ENCODE measurements around the gene GPR108. TPM values are rescaled to one million over a fixed set of nuclear protein-coding genes. Genes with fewer than 3 reads are reported as not detected.

The GPR108 gene
- total RNA-seq, 2 experiments from 2014 or later: 105 to 107 TPM

DNA sequence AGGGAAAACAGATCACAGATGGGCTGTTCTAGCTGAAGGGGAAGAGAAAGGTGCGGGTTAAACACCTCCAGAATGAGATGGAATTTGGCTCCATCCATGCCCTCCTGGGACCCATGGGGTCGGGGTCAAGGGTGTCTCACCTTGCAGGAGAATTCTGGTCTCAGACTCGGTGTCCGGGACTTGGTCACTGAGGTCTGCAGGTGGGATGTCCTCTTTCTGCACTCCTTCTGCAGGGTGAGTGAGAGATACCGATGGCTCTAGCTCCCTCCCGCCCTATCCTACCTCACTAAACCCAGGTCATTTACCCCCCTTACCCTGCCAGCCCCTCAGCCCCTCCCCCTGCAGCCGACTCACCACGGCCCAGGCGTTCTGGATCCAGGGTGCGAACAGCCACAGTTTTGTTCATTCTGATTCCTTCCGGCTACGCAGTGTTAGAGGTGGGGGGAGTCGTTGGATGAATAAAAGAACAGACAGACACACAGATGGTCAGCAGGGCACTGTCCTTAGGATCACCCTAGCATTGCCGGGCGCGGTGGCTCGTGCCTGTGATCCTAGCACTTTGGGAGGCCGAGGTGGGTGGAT, 41.0 kb downstream of the GPR108 start:
- Mint-ChIP-seq H3K27me3 (peaks cover 2% of the 10 kb centered on the region), H3K4me3 (no peak overlapping the region), H3K36me3 (ENCODE audit: low read depth) (no peaks in the 10 kb centered on the region), H3K4me1 (peaks cover 4% of the 10 kb centered on the region), H3K27ac (no peak overlapping the region), H3K9me3 (no peaks in the 10 kb centered on the region)
- DNase-seq: no peak
- CTCF ChIA-PET: interaction anchor here (1.4 kb wide), 1 partner anchor 167 kb away, joined by 4 read pairs; no protein-coding TSS in a partner anchor
- POLR2A ChIA-PET: no interaction called here

DNA sequence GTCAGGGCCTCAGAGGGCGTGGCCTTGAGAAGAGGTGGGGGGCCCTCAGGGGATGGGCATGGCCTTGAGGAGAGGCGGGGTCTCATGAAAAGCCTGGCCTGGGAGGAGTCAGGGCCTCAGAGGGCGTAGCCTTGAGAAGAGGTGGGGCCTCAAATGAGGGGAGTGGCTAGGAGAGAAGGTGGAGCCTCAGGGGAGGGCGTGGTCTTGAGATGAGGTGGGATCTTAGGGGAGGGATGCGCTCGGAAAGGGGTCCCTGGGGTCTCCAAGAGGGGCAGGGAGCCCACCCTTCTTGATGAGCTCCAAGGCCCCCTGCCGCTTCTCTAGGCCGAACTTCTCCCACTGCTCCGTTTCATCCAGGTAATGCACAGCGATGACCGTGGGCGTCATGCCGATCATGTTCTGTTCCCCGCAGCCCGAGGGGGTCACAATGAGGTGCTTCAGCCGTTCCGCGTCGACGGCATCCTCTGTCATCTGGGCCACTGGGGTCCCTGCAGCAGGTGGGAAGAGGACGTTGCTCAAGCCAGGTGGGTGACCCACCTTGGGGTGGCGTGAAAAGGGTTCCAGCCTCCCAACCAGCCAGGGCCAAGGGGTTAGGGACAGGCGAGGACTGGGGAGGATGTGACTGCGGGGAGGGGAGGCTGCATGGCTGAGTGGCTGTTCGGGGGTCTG, 43.1 kb downstream of the GPR108 start:
- H3K27me3 Mint-ChIP-seq: peaks cover 2% of the 10 kb centered on the region
- ChIA-PET POLR2A (no interaction called here), CTCF (no interaction called here)
- H3K9me3 Mint-ChIP-seq: no peaks in the 10 kb centered on the region
- no peaks in the 10 kb centered on the region for H3K36me3 Mint-ChIP-seq (ENCODE audit: low read depth)
- H3K4me1 Mint-ChIP-seq: peaks cover 4% of the 10 kb centered on the region
- no peak overlapping the region for H3K4me3 Mint-ChIP-seq
- no peak overlapping the region for H3K27ac Mint-ChIP-seq
- no peak for DNase-seq

DNA sequence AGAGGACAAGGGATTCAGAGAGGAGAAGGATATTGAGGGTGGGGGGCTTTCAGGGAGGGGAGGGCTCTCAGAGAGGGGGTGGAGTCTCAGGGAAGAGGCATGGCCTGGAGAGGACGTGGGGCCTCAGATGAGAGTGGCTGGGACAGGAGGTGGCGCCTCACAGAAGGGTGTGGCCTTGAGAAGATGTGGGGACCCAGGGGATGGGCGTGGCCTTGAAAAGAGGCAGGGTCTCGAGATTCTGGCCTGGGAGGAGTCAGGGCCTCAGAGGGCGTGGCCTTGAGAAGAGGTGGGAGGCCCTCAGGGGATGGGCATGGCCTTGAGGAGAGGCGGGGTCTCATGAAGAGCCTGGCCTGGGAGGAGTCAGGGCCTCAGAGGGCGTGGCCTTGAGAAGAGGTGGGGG, 43.7 kb downstream of the GPR108 start:
- H3K27me3 Mint-ChIP-seq: peaks cover 2% of the 10 kb centered on the region

DNA sequence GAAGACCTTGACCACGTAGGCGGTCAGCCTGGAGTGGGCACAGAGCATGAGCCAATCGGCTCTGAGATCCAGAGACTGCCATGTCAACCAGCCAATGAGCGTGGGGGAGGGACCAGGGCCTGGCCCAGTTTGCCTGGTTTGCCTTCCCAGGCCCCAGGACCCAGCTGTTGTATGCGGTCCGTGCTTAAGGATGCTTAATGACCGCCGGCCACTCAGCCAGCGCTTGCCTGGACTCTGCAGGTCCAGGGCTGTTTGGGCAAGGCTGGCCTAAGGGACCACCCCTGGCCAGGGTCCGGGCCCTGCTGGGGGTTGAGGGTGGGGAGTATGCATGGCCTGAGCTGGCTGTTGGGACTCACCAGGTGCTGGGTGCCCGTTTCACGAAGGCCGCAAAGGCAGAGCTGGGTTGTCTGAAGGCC, 44.3 kb downstream of the GPR108 start:
- ChIA-PET POLR2A (no interaction called here), CTCF (no interaction called here)
- Mint-ChIP-seq H3K9me3 (peaks cover 5% of the 10 kb centered on the region), H3K27ac (no peak overlapping the region), H3K27me3 (no peaks in the 10 kb centered on the region), H3K4me1 (peaks cover 8% of the 10 kb centered on the region), H3K4me3 (no peak overlapping the region), H3K36me3 (ENCODE audit: low read depth) (peaks cover 4% of the 10 kb centered on the region)
- no peak for DNase-seq

More for the DNA sequence above, 43.7 kb downstream of the GPR108 start:
- DNase-seq: no peak
- H3K4me1 Mint-ChIP-seq: peaks cover 7% of the 10 kb centered on the region
- ChIA-PET CTCF (no interaction called here), POLR2A (no interaction called here)
- H3K27ac Mint-ChIP-seq: no peak overlapping the region
- peaks cover 3% of the 10 kb centered on the region for H3K9me3 Mint-ChIP-seq
- peaks cover 2% of the 10 kb centered on the region for H3K36me3 Mint-ChIP-seq (ENCODE audit: low read depth)
- H3K4me3 Mint-ChIP-seq: no peak overlapping the region

DNA sequence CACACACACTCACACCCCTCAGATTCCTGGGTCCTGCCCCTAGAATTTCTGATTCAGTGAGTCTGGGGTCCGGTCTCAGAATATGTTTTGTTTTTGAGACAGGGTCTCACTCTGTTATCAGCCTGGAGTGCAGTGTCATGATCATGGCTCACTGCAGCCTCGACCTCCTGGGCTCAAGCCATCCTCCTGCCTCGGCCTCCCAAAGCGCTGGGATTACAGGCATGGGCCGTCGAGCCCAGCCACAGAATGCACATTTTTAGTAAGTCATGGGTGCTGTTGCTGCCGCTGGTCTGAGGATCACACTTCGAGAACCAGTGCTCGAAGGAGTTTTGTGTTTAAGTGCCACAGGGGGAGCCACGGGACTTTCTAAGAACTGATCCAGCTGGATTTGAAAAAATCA, 45.4 kb downstream of the GPR108 start:
- Mint-ChIP-seq H3K9me3 (peaks cover 5% of the 10 kb centered on the region), H3K27ac (no peak overlapping the region)

DNA sequence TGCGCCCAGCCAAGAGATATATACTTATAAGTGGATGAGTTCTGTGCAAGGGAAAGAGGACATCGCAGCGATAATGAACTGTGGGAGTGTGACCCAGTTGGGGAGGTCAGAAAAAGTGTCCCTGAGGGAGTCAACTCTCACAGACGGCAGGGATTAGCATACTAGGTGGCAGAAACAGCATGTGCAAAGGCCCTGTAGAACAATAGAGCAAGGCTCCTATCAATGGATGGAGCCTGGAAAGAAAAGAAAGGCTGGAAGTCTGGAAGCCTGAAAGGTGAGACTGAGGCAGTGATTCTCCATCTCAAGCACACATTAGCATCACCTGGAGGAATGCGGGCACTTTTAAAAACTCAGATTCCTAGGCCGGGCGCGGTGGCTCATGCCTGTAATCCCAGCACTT, 46.0 kb downstream of the GPR108 start:
- peaks cover 5% of the 10 kb centered on the region for H3K9me3 Mint-ChIP-seq
- no peak overlapping the region for H3K27ac Mint-ChIP-seq
- ChIA-PET POLR2A (no interaction called here), CTCF (no interaction called here)
- H3K4me3 Mint-ChIP-seq: no peak overlapping the region
- peaks cover 4% of the 10 kb centered on the region for H3K4me1 Mint-ChIP-seq
- peaks cover 5% of the 10 kb centered on the region for H3K27me3 Mint-ChIP-seq
- no peak for DNase-seq
- peaks cover 4% of the 10 kb centered on the region for H3K36me3 Mint-ChIP-seq (ENCODE audit: low read depth)

More for the DNA sequence above, 45.4 kb downstream of the GPR108 start:
- POLR2A ChIA-PET: no interaction called here
- H3K27me3 Mint-ChIP-seq: peaks cover 5% of the 10 kb centered on the region
- DNase-seq: no peak
- peaks cover 5% of the 10 kb centered on the region for H3K4me1 Mint-ChIP-seq
- H3K4me3 Mint-ChIP-seq: no peak overlapping the region
- H3K36me3 Mint-ChIP-seq (ENCODE audit: low read depth): peaks cover 4% of the 10 kb centered on the region
- CTCF ChIA-PET: no interaction called here

DNA sequence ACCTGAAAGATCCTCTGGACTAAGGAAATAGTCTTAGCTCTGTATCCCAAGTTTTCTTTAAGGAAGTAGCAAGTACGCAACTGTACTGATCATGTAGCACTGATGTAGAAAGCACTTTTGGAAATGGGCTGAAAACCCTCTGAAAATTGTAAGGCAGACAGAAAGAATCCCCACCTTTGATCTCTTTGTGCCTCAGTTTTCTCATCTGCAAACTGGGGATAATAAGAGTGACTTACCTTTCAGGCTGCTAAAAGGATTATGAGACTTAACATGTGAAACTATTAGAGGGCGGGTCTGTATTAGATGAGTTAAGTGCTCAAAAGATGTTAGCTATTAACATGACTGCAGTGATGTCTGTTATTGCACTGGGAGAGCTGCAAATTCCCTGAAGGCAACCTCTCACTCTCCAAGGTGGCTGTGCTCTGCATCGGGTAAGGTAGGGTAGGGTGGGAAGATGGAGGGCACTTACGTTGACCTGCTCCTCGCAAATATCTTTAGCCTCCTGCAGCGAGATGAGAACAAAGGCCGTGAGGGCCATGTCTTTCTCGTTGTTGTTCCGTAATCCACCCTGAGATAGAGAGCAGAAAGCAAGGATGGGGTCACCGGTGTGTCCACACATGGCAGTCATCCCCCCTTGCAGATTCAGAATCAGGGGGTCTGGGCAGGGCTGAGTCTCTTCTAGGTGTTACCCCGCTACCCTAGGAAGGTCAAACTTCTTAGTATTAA, 47.1 kb downstream of the GPR108 start:
- no peak for DNase-seq
- ChIA-PET CTCF (no interaction called here), POLR2A (no interaction called here)
- Mint-ChIP-seq H3K27ac (no peak overlapping the region), H3K27me3 (peaks cover 5% of the 10 kb centered on the region), H3K36me3 (ENCODE audit: low read depth) (peaks cover 4% of the 10 kb centered on the region), H3K4me3 (no peak overlapping the region), H3K9me3 (peaks cover 5% of the 10 kb centered on the region), H3K4me1 (peaks cover 4% of the 10 kb centered on the region)

DNA sequence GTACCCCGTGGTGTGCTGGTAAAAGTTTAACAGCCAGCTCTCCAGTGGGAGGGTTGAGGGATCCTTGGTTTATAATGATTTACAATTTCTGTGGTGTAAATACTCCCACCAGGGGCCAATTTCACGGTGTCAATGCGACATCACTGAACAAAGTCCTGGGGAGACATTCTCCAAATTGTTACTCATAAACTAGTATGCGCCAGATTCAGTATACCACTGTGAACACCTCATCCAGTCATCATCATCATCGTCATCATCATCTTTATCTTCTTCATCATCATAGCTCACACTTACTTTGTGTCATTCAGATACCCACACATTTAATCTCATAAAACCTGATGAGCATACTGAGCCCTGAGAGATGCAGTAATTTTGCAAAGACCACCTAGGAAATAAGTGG, 50.3 kb downstream of the GPR108 start:
- Mint-ChIP-seq H3K9me3 (peaks cover 5% of the 10 kb centered on the region), H3K27ac (no peak overlapping the region), H3K36me3 (ENCODE audit: low read depth) (peaks cover 4% of the 10 kb centered on the region), H3K4me1 (peaks cover 4% of the 10 kb centered on the region), H3K27me3 (peaks cover 14% of the 10 kb centered on the region), H3K4me3 (no peak overlapping the region)
- ChIA-PET CTCF (no interaction called here), POLR2A (no interaction called here)
- no peak for DNase-seq

DNA sequence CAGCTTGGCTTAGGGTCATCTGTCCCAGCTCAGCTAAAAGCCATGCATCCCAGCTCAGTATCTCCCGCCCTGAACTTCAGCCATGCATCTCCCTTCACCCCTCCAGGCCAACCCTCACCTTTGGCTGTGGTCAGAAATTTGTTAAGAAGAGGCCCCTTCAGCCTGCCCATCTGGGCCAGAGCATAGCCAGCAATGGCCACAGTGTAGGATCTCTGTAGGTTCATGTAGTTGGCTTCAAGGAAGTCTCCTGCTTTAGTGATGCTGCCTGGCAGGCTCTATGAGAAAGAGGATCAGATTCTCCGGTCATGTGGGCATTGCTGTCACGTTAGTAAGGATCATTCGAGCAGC, 50.8 kb downstream of the GPR108 start:
- CTCF ChIA-PET: no interaction called here
- Mint-ChIP-seq H3K9me3 (peaks cover 5% of the 10 kb centered on the region), H3K4me1 (peaks cover 4% of the 10 kb centered on the region), H3K4me3 (no peak overlapping the region), H3K27me3 (peaks cover 19% of the 10 kb centered on the region), H3K27ac (no peak overlapping the region), H3K36me3 (ENCODE audit: low read depth) (peaks cover 4% of the 10 kb centered on the region)
- POLR2A ChIA-PET: no interaction called here
- no peak for DNase-seq

DNA sequence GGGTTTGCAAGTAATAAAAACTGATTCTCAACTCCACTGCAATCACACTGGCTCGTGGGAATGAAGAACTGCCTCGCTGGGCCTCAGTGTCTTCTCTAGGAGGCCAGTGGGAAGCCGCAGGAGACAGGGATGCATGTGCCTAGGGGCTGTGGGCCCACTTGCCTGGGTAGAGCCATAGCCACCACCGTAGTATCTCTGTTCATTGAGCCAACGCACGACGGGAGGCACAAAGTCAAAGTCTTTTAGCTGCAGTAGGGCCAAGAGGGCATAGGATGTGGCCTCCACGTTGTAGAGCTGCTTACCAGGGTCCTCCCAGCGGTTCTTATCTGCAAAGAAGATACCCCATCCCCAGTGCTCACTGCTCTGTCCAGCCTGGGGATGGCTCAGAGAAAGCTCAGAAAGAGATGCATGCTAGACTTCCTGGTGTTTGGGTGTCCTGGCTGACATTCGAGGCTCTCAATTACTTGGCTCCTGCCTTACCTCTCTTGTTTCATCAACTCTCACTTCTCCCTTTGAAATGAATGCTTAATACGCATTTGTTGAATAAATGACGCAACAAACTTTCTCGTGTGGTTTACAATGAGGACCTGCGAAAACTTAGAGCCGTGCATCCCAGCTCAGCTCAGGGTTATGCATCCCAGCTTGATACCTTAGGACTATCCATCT, 51.3 kb downstream of the GPR108 start:
- H3K27me3 Mint-ChIP-seq: peaks cover 22% of the 10 kb centered on the region
- no peak for DNase-seq
- POLR2A ChIA-PET: no interaction called here
- peaks cover 5% of the 10 kb centered on the region for H3K9me3 Mint-ChIP-seq
- peaks cover 4% of the 10 kb centered on the region for H3K36me3 Mint-ChIP-seq (ENCODE audit: low read depth)
- peaks cover 4% of the 10 kb centered on the region for H3K4me1 Mint-ChIP-seq
- CTCF ChIA-PET: no interaction called here
- H3K4me3 Mint-ChIP-seq: no peak overlapping the region
- no peak overlapping the region for H3K27ac Mint-ChIP-seq

DNA sequence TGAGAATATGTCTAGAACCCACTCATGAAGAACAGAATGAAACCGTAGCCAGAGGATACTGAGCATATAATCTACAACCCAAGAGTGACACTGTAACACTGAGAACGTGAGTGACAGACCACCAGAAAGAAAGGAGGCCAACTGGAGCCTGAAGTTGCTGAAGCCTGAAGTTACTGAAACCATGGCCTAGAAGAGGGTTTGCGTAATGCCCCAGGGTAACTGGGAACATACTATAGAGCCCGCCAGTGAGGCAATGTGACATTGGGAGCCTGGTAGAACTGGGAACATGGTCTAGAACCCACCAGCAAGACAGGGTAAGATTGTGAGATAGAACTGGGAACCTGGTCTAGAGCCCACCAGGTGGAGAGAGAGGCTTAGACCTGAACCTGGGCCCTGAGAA, 51.9 kb downstream of the GPR108 start:
- Mint-ChIP-seq H3K9me3 (peaks cover 5% of the 10 kb centered on the region), H3K4me1 (peaks cover 4% of the 10 kb centered on the region), H3K27ac (no peak overlapping the region), H3K36me3 (ENCODE audit: low read depth) (peaks cover 4% of the 10 kb centered on the region), H3K27me3 (peaks cover 27% of the 10 kb centered on the region), H3K4me3 (no peak overlapping the region)
- CTCF ChIA-PET: no interaction called here
- no peak for DNase-seq
- POLR2A ChIA-PET: no interaction called here

DNA sequence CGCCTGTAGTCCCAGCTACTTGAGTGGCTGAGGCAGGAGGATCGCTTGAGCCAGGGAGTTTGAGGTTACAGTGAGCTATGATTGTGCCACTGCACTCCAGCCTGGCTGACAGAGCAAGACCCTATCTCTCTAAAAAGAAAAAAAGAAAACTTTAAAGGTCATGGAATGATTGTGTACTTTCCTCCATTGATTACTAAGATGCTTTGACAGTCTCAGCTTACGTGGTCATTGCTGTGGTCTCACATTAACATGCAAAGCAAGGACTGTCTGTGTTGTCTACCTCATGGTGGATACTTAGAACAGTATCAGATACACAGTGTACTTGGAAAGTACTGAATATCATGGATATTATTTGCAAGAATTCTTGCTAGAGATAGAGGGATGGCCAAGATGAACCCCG, 53.4 kb downstream of the GPR108 start:
- peaks cover 29% of the 10 kb centered on the region for H3K27me3 Mint-ChIP-seq
- H3K4me1 Mint-ChIP-seq: peaks cover 13% of the 10 kb centered on the region
- H3K4me3 Mint-ChIP-seq: no peak overlapping the region
- CTCF ChIA-PET: no interaction called here
- H3K9me3 Mint-ChIP-seq: peaks cover 13% of the 10 kb centered on the region
- POLR2A ChIA-PET: interaction anchor here (0.6 kb wide), 1 partner anchor 172 kb away, joined by 3 read pairs; no protein-coding TSS in a partner anchor
- DNase-seq: no peak
- H3K27ac Mint-ChIP-seq: no peak overlapping the region
- peaks cover 5% of the 10 kb centered on the region for H3K36me3 Mint-ChIP-seq (ENCODE audit: low read depth)

DNA sequence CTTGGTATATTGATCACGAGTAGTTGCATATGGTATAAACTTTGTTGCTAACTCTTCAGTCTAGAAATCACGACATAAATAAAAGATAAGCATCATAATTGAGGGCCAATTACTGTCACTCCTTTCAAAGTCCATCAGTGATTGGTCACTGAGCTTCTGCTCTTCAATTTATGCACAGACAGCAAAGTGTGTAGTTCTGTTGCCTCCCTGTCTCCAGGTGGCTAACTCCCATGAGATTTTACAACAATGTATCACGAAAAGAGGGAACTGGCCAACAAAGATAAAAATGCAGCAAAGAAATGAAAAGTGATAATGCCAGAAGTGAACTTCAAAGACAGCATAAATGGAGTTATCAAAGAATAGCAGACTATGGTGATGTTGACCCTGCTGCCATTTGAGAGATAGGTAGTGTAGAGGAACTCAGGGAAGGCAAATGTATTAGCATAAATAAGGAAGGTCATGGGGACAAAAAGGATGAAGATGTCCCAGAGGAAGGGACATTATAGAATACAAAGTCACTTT, 54.7 kb downstream of the GPR108 start:
- Mint-ChIP-seq H3K4me3 (no peak overlapping the region), H3K9me3 (peaks cover 14% of the 10 kb centered on the region), H3K27me3 (peaks cover 29% of the 10 kb centered on the region), H3K27ac (no peak overlapping the region), H3K4me1 (peaks cover 22% of the 10 kb centered on the region), H3K36me3 (ENCODE audit: low read depth) (peaks cover 5% of the 10 kb centered on the region)
- POLR2A ChIA-PET: interaction anchor here (1.5 to 1.8 kb wide), 2 partner anchors 13 to 27 kb away, joined by 3 to 6 read pairs; partner anchors contain the start of gene TNFSF14
- no peak for DNase-seq
- CTCF ChIA-PET: interaction anchor here (1.5 kb wide), 1 partner anchor 53 kb away, joined by 4 read pairs; no protein-coding TSS in a partner anchor

Data from activated CD4-positive, alpha-beta memory T cell treated with anti-CD3 and anti-CD28 coated beads, Interleukin-2, amount 10 ng/mL, durations not matched to agents 7 days and 5 days (primary cell).